HG03045 (cell line): ENCODE measurements around the gene MLLT3.
"Not testable (repeated sequence)": the region's sequence is repeated elsewhere in the genome, so short reads cannot be mapped to it uniquely, and the experiment has no call there.

Experiments used
- ATAC-seq: cut with Tn5 transposase; IDR thresholded peaks from one replicate; pipeline ENCODE4 v1.9.1; 2021; ENCODE audit warnings: mild to moderate bottlenecking, moderate library complexity; ENCODE audit not compliant: unreplicated experiment

The MLLT3 gene

GRCh38 chr9:20622330-20623020, at the start of gene MLLT3:
Gene MLLT3 (minus strand): TSS chr9:20622499.
- peak; percentile 83 for ATAC-seq

DNA sequence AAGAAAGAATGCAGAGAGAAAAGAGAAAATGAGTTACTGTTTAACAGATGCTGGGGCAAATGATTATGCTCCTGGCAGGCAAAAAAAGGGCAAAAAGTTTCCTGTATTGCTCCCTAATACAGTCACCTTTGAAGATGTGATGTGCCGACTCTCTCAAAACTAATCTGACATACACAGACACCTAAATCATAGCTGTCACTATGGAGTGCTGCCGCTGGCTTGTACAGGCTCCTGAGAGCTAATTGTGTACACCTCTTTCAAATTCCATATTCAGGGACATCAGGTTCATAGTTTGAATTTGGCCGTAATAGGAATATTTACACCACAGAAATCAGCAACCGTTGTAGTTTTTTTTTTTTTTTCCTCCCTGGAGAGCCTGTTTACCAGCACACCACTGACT, 49.3 kb upstream of the MLLT3 start:
- no peak for ATAC-seq

GRCh38 chr9:20670395-20670794, 48.1 kb upstream of the MLLT3 start:
- ATAC-seq = no peak

DNA sequence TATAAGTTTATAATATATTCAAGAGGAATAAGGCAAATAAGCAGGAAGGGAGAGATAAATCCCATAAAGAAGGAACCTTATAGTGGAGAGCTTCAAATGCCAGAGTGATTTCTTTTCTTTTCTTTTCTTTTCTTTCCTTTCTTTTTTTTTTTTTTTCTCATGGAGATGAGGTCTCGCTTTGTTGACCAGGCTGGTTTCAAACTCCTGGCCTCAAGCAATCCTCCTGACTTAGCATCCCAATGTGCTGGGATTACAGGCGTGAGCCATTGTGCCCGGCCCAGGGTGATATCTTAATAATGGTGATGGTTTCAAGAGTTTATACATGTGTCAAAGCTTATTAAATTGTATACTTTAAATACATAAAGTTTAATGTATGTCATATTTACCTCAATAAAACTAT, 42.2 kb upstream of the MLLT3 start:
- ATAC-seq = no peak

DNA sequence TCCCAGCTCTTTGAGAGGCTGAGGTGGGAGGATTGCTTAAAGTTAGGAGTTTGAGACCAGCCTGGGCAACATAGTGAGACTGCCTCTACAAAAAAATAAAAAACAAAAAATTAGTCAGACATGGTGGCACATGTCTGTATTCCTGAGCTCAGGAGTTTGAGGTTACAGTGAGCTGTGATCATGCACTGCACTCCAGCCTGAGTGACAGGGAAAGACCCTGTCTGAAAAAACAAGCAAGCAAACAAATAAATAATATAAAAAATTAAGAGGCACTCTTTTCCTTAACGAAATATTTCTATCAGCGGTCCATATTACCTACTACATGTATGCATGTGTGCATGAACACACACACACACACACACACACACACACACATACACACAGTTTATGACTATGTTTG, 40.8 kb upstream of the MLLT3 start:
- no peak for ATAC-seq

- no peak for ATAC-seq
Observed at GRCh38 chr9:20662156-20662555, 39.9 kb upstream of the MLLT3 start.

DNA sequence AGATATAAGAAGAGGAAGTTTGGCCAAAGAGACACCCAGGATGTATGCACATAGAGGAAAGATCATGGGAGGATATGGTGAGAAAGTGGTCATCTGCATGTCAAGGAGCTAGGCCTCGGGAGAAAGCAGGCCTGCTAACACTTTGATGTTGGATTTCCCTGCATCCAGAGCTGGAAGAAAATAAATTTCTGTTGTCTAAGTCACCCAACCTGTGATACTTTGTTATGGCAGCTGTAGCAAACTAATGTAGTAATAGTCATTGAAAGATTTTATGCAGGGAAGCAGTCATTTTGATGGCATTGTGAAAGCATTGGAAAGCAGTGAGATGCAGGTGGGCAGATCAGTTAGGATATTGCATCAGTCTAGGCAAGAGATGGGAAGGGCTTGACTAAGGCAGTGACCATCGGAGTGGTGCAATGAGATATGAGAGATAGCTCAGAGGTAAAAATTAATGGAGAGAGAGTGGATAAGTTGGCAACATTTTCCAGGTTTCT, 37.2 kb upstream of the MLLT3 start:
- ATAC-seq = no peak

- no peak for ATAC-seq
Observed at GRCh38 chr9:20658677-20659473, 36.6 kb upstream of the MLLT3 start.

- not testable (repeated sequence) for ATAC-seq
Observed at GRCh38 chr9:20658246-20658667, 36.0 kb upstream of the MLLT3 start.

- ATAC-seq = no peak
Observed at GRCh38 chr9:20651939-20652338, 29.6 kb upstream of the MLLT3 start.

- no peak for ATAC-seq
Observed at GRCh38 chr9:20650750-20651299, 28.5 kb upstream of the MLLT3 start.

DNA sequence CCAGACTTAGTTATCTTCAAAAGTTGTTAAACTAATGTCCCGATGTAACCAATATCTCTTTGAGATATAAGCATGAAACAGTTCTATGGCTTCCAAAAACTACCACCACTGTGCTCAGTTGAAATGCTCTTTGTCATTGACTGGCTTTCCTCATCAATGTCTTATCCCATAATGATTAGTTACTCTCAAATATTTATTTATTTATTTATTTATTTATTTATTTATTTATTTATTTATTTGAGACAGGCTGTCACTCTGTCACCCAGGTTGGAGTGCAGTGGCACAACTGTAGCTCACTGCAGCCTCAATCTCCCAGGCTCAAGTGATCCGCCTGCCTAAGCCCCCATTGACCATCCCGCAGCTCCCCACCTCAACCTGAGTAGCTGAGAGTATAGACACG, 28.0 kb upstream of the MLLT3 start:
- ATAC-seq = no peak

DNA sequence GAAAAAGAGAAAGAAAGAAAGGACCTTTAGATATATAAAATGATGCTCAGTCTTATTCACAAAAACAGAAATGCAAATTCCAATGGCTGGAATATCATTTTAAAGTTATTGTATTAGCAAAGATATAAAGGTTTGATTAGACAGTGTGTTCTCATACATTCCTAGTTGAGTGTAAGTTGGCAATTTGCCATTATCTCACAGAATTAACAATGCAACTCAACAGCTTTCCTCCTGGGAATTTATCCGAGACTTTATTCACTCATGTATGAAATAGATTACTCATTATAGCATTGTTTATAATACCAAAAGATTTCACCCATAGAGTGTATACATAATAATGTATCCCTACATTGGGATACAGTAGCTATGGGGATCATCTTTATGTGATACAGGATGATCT, 27.1 kb upstream of the MLLT3 start:
- ATAC-seq = no peak

DNA sequence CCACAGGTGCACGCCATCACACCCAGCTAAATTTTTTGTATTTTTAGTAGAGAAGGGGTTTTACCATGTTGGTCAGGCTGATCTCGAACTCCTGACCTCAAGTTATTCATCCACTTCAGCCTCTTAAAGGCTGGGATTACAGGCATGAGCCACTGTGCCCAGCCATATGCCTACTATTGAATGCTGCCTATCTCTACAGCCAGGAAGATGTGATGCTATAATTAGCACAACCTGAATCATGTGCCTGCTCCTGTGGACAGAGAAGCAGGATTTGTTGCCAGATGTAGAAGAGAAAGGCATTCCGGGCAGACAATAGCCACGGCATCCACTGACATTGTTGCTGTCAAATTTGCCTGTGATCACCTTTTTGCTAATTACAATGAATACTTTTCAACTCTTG, 24.4 kb upstream of the MLLT3 start:
- ATAC-seq = no peak

DNA sequence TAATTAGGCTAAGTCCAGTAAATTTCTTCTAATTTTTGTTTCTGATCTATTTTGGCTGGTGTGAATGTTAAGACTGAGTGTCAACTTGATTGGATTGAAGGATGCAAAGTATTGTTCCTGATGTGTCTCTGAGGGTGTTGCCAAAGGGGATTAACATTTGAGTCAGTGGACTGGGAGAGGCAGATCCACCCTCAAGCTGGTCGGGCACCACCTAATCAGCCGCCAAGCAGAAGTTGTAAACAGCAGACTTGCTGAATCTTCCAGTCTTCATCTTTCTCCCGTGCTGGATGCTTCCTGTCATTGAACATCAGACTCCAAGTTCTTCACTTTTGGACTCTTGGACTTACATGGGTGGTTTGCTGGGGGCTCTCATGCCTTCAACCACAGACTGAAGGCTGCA, 21.4 kb upstream of the MLLT3 start:
- ATAC-seq = no peak

DNA sequence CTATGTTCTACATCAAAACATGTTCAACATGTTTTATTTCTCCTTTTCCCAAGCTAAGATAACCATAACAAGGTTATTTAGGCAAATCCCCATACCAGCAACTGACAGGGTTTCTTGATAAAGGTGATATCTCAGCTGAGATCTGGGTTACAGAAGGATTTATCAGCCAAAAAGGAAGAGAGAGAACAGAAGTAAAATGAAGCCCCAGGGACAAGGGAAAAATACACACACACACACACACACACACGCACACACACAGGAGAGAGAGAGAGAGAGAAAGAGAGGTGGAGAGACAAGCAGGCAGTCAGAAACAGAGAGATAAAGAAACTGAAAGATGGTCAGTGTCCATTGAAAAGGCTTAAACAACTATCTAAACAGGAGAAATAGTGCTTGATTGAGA, 19.7 kb upstream of the MLLT3 start:
- no peak for ATAC-seq

DNA sequence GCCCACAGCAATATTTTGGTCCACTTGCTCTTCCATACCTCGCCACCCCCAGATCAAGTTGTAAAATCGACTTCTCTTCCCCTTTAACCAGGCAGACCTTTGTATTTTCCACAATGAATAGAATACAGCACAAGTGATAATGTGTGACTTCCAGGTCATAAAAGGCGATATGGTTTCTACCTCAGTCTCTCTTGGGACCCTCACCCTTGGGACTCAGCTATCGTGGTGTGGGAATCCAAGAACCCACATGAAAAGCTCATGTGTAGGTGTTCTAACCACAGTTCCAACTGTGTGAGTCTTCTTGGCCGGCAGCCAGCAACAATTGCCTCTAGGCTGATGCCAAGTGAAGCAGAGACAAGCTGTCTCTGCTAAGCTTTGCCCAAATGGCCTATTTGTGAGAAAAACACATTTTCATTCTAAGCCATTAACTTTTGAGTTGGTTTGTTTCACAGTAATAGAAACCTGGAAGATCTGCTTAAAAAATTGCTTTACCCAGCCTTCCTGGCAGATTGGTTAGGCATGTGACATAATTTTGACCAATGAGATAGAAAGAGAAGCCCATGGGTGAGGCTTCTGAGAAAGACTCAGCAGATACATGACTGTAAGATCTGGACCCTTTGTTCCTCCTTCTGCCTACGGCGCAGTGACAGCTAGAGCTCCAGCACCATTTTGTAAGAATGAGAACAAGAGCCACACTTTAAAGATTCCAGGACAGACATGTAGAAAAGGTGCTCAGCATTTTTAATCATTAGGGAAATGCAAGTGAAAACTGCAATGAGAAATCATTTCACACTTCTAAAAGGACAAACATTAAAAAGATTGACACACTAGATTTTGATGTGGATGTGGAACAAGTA, 18.3 kb upstream of the MLLT3 start:
- ATAC-seq = peak; percentile 84

DNA sequence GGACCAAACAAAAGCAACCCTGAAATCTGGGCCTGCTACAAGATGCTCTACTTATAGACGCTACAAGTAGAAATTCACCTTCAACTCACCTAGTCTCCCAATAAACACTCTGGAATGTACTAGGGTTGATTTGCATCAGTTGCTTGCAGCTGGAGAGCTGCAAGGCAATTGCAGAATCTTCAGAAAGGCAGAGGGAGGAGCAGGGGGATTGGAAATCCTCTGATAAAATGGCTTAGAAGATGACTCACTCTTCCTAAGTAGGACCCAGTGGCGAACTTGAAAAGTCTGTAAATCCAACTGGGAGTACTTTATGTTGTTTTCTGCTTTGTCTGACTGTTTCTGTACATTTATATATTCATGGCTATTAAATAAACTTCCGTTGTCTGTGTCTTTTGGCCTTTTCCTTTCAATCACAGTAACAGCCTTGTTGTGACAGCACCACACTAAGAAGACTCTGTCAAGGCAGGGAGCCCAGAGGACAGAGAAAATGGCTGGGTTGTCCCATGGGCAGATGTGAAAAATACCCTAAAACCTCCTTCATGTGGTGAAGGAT, 14.7 kb upstream of the MLLT3 start:
- ATAC-seq = no peak

GRCh38 chr9:20634895-20635294, 12.6 kb upstream of the MLLT3 start:
- ATAC-seq = no peak

- no peak for ATAC-seq
Observed at GRCh38 chr9:20632705-20633104, 10.4 kb upstream of the MLLT3 start.
